Measurements from ENCODE around the gene UXS1.

DNA sequence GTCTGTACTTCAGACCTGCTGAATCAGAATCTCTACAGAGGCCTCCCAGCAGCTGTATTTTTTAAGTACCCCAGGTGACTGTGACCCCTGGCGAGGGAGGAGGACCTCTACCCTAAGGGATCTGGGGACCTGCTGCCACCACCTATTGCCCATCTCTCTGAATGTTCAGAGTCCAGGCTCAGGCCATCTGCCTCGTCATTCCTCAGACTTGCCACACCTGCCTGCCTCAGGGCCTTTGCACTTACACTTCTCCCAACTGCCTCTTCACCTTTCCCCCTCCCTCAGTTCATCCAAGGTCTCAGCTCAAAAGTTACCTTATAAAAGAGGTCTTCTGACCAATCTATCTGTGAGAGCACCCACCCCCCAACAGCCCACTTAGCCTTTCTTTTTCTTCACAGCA lies 21.5 kb downstream of the UXS1 start:
- TF ChIP-seq, protein P1, sequence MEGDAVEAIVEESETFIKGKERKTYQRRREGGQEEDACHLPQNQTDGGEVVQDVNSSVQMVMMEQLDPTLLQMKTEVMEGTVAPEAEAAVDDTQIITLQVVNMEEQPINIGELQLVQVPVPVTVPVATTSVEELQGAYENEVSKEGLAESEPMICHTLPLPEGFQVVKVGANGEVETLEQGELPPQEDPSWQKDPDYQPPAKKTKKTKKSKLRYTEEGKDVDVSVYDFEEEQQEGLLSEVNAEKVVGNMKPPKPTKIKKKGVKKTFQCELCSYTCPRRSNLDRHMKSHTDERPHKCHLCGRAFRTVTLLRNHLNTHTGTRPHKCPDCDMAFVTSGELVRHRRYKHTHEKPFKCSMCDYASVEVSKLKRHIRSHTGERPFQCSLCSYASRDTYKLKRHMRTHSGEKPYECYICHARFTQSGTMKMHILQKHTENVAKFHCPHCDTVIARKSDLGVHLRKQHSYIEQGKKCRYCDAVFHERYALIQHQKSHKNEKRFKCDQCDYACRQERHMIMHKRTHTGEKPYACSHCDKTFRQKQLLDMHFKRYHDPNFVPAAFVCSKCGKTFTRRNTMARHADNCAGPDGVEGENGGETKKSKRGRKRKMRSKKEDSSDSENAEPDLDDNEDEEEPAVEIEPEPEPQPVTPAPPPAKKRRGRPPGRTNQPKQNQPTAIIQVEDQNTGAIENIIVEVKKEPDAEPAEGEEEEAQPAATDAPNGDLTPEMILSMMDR (conservative IDR thresholded peaks at IDR 0.05; ENCODE audit: low read depth, low read length): no peak
- no peak for TF ChIP-seq EZH2phosphoT487 (IDR thresholded peaks at IDR 0.05; ENCODE audit: borderline replicate concordance, low read length)
